CD14-positive monocyte (primary cell): Measurements from ENCODE around the gene CNNM1. TPM values are rescaled to one million over a fixed set of nuclear protein-coding genes. Genes with fewer than 3 reads are reported as not detected.

Experiments used
- DNase-seq, 3 donors: peaks; one replicate each; pipeline ENCODE4 v3.0.0-alpha.2; 2011 to 2022
- H2AFZ ChIP-seq: 2 replicates; pipeline ENCODE4 v1.6.0; 2012; ENCODE audit warnings: mild to moderate bottlenecking, low read depth, low read length, inconsistent platforms; ENCODE audit not compliant: insufficient read depth, poor library complexity, severe bottlenecking
- H3K27ac ChIP-seq, 2 donors: 1 replicate in 1 of 2; 2 replicates in 1 of 2; pipeline ENCODE4 v1.5.1; 2012 to 2013; ENCODE audit warnings: low read length in 2 of 2, control low read depth in 1 of 2, inconsistent platforms in 1 of 2, low read depth in 1 of 2, mild to moderate bottlenecking in 1 of 2
- H3K27me3 ChIP-seq, 2 donors: one replicate each; pipeline versions ENCODE4 v1.6.0 to v1.6.1; 2011 to 2013; ENCODE audit warnings: low read length in 2 of 2; ENCODE audit not compliant: control insufficient read depth in 2 of 2, insufficient read depth in 2 of 2
- H3K36me3 ChIP-seq, 2 donors: replicated peaks in 1 of 2; 1 replicate in 1 of 2; 2 replicates in 1 of 2; pipeline versions ENCODE4 v1.5.1 to v1.6.1; 2012 to 2013; ENCODE audit warnings: low read length in 2 of 2, control low read depth in 1 of 2, inconsistent platforms in 1 of 2, mild to moderate bottlenecking in 1 of 2; ENCODE audit not compliant: insufficient read depth in 2 of 2, control insufficient read depth in 1 of 2
- H3K4me1 ChIP-seq, 2 donors: 1 replicate in 1 of 2; 2 replicates in 1 of 2; pipeline versions ENCODE4 v1.5.1 to v1.6.1; 2012 to 2013; ENCODE audit warnings: low read length in 2 of 2, control low read depth in 1 of 2, inconsistent platforms in 1 of 2, mild to moderate bottlenecking in 1 of 2, moderate library complexity in 1 of 2; ENCODE audit not compliant: insufficient read depth in 2 of 2, control insufficient read depth in 1 of 2
- H3K4me2 ChIP-seq: replicated peaks from 2 replicates; pipeline ENCODE3; 2012; ENCODE audit warnings: low read length, moderate library complexity, mild to moderate bottlenecking; ENCODE audit not compliant: poor library complexity, severe bottlenecking; ENCODE audit errors: extremely low read depth
- H3K4me3 ChIP-seq, 3 experiments: fragments of 200-600 bp in 1 of 3; sonication (generic) in 1 of 3; replicated peaks in 1 of 3; 1 replicate in 2 of 3; 2 replicates in 1 of 3; pipeline ENCODE4 v1.5.1; 2011 to 2013; ENCODE audit warnings: low read length in 3 of 3, mild to moderate bottlenecking in 3 of 3, control low read depth in 2 of 3, low read depth in 2 of 3, inconsistent platforms in 1 of 3, moderate library complexity in 1 of 3
- H3K79me2 ChIP-seq: 2 replicates; pipeline ENCODE4 v1.6.0; 2012; ENCODE audit warnings: mild to moderate bottlenecking, control low read depth, inconsistent platforms, low read length, moderate library complexity; ENCODE audit not compliant: insufficient read depth
- H3K9ac ChIP-seq: 2 replicates; pipeline ENCODE4 v1.6.0; 2017; ENCODE audit warnings: low read length, mild to moderate bottlenecking; ENCODE audit not compliant: insufficient read depth, poor library complexity, severe bottlenecking
- H3K9me3 ChIP-seq, 2 donors: replicated peaks in 1 of 2; 1 replicate in 1 of 2; 2 replicates in 1 of 2; pipeline versions ENCODE4 v1.5.1 to v1.6.1; 2012 to 2013; ENCODE audit warnings: low read length in 2 of 2, control low read depth in 1 of 2; ENCODE audit not compliant: control insufficient read depth in 1 of 2, insufficient read depth in 1 of 2
- H4K20me1 ChIP-seq: 2 replicates; pipeline ENCODE4 v1.6.0; 2012; ENCODE audit warnings: mild to moderate bottlenecking, low read length, control low read depth, moderate library complexity; ENCODE audit not compliant: insufficient read depth
- H3K27ac Mint-ChIP-seq, 7 donors: one replicate each; pipeline ENCODE4 v1.8.0; 2020; ENCODE audit warnings: mild to moderate bottlenecking in 7 of 7, mixed read lengths in 7 of 7, moderate library complexity in 6 of 7, inconsistent platforms in 2 of 7
- H3K27me3 Mint-ChIP-seq, 3 donors: one replicate each; pipeline ENCODE4 v1.8.0; 2021 to 2022; ENCODE audit warnings: low read depth in 3 of 3, mild to moderate bottlenecking in 3 of 3, mixed read lengths in 3 of 3, moderate library complexity in 3 of 3, inconsistent platforms in 1 of 3
- H3K36me3 Mint-ChIP-seq, 2 donors: one replicate each; pipeline ENCODE4 v1.8.0; 2020; ENCODE audit warnings: mixed read lengths in 2 of 2, inconsistent platforms in 1 of 2, mild to moderate bottlenecking in 1 of 2
- H3K4me1 Mint-ChIP-seq: one replicate; pipeline ENCODE4 v1.8.0; 2020; ENCODE audit warnings: mild to moderate bottlenecking, mixed read lengths
- H3K4me3 Mint-ChIP-seq, 2 donors: one replicate each; pipeline ENCODE4 v1.8.0; 2020; ENCODE audit warnings: mild to moderate bottlenecking in 2 of 2, mixed read lengths in 2 of 2, moderate library complexity in 1 of 2
- H3K9me3 Mint-ChIP-seq, 7 donors: one replicate each; pipeline ENCODE4 v1.8.0; 2020 to 2022; ENCODE audit warnings: mixed read lengths in 7 of 7, mild to moderate bottlenecking in 6 of 7, moderate library complexity in 6 of 7, inconsistent platforms in 2 of 7
- WGBS: methylation state at CpG from one replicate; pipeline ENCODE4 v1.1.5; 2013; ENCODE audit warnings: missing lambda C conversion rate; ENCODE audit not compliant: insufficient coverage; 5-methylcytosine and 5-hydroxymethylcytosine counted together
- intact Hi-C, 2 donors: fragments of 100-400 bp; cut with micrococcal nuclease; formaldehyde crosslinking; loops; one replicate each; pipeline versions ENCODE4 v1.15.0 to v1.15.1; 2023
- polyA plus RNA-seq, 3 donors: library from polyadenylated mRNA; depleted of rRNA in 1 of 3; unstranded in 2 of 3; stranded (reverse) in 1 of 3; fragments of 300-500 nt in 2 of 3; fragments of >200 nt in 1 of 3; fragmentation: Illumina TruSeq in 2 of 3; gene quantifications; 1 replicate in 2 of 3; 2 replicates in 1 of 3; pipeline ENCODE4 v1.2.3, GENCODE V29; 2012 to 2021
- TF ChIP-seq, protein P1 (sequence below): fragments of 200-600 bp; IDR thresholded peaks from one replicate; pipeline ENCODE4 v1.8.0; 2022; ENCODE audit warnings: antibody characterized with exemption, mild to moderate bottlenecking

Gene CNNM1
- polyA plus RNA-seq, 3 donors: not detected

DNA sequence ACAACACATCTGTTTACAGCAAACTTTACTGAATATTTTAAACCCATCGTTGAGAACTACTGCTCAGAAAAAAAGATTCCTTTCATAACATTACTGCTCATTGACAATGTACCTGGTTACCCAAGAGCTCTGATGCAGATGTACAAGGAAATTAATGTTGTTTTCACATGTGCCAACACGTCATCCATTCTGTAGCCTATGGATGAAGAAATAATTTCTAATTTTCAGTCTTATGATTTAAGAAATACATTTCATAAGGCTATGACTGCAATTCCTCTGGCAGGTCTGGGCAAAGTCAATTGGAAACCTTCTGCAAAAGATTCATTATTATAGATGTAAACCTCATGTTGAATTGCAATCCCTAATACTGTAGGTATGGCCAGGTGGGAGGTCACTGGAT is 16.7 kb upstream of the CNNM1 start:
- no peaks in the 10 kb centered on the region for H3K36me3 ChIP-seq
- DNase-seq: no peak
- no peaks in the 10 kb centered on the region for H3K27me3 ChIP-seq
- H3K4me2 ChIP-seq: no peak overlapping the region
- H3K36me3 Mint-ChIP-seq: no peaks in the 10 kb centered on the region
- intact Hi-C loops: no loop called here
- H3K27ac Mint-ChIP-seq: no peak overlapping the region
- no peaks in the 10 kb centered on the region for H4K20me1 ChIP-seq
- no CpG with 5 or more reads among the region's 2 CpGs for WGBS
- H3K27ac ChIP-seq: no peak overlapping the region
- TF ChIP-seq, protein P1, sequence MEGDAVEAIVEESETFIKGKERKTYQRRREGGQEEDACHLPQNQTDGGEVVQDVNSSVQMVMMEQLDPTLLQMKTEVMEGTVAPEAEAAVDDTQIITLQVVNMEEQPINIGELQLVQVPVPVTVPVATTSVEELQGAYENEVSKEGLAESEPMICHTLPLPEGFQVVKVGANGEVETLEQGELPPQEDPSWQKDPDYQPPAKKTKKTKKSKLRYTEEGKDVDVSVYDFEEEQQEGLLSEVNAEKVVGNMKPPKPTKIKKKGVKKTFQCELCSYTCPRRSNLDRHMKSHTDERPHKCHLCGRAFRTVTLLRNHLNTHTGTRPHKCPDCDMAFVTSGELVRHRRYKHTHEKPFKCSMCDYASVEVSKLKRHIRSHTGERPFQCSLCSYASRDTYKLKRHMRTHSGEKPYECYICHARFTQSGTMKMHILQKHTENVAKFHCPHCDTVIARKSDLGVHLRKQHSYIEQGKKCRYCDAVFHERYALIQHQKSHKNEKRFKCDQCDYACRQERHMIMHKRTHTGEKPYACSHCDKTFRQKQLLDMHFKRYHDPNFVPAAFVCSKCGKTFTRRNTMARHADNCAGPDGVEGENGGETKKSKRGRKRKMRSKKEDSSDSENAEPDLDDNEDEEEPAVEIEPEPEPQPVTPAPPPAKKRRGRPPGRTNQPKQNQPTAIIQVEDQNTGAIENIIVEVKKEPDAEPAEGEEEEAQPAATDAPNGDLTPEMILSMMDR: no peak
- no peaks in the 10 kb centered on the region for H3K79me2 ChIP-seq
- no peak overlapping the region for H2AFZ ChIP-seq
- H3K4me3 ChIP-seq: no peak overlapping the region
- H3K4me1 ChIP-seq: no peaks in the 10 kb centered on the region
- no peaks in the 10 kb centered on the region for H3K4me1 Mint-ChIP-seq
- H3K27me3 Mint-ChIP-seq: peaks cover 1 to 9% (median 3%) of the 10 kb centered on the region in 3 donors
- no peak overlapping the region for H3K9ac ChIP-seq
- no peak overlapping the region for H3K4me3 Mint-ChIP-seq
- peaks cover 4 to 21% (median 16%) of the 10 kb centered on the region in 7 donors for H3K9me3 Mint-ChIP-seq
- peaks cover 0 to 9% of the 10 kb centered on the region in 2 donors for H3K9me3 ChIP-seq

DNA sequence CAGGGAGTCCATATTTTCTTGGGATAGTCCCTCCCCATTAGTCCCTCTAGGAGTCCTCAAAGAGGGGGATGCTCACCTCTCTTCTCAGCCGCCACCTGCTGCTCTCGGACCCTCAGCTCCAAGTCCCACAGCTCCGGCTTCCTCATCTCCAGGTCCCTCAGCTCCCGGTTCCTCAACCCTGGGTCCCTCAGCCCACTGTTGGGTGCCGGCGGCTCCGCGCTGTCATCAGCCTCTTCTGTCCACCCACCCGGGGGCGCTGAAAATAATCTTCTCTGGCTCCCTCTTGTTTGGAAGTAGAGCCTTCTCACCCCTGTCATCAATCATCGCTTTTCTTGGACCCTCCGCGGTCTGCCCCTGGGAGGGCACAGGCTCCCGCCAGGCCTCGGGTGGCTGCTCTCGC is 13.3 kb upstream of the CNNM1 start:
- no peaks in the 10 kb centered on the region for H3K4me1 ChIP-seq
- no peaks in the 10 kb centered on the region for H3K79me2 ChIP-seq
- H3K36me3 ChIP-seq: no peaks in the 10 kb centered on the region
- H3K27me3 Mint-ChIP-seq: peaks cover under 1 to 9% (median 3%) of the 10 kb centered on the region in 3 donors
- H2AFZ ChIP-seq: no peak overlapping the region
- peaks cover 0 to 6% of the 10 kb centered on the region in 2 donors for H3K27me3 ChIP-seq
- 96% methylated on average over 13 of the region's 16 CpGs for WGBS
- H3K27ac ChIP-seq: no peak overlapping the region
- H3K9me3 ChIP-seq: peaks cover 0 to 9% of the 10 kb centered on the region in 2 donors
- no peaks in the 10 kb centered on the region for H4K20me1 ChIP-seq
- intact Hi-C loops: no loop called here
- no peak overlapping the region for H3K4me3 ChIP-seq
- H3K9ac ChIP-seq: no peak overlapping the region
- no peak overlapping the region for H3K4me3 Mint-ChIP-seq
- H3K4me1 Mint-ChIP-seq: no peaks in the 10 kb centered on the region
- TF ChIP-seq, protein P1: no peak
- H3K4me2 ChIP-seq: no peak overlapping the region
- peaks cover 0 to 12% (median 6%) of the 10 kb centered on the region in 7 donors for H3K9me3 Mint-ChIP-seq
- no peak overlapping the region for H3K27ac Mint-ChIP-seq
- H3K36me3 Mint-ChIP-seq: no peaks in the 10 kb centered on the region
- no peak for DNase-seq
